C4-2B (cell line): ENCODE results near the gene MOB3B.

Experiments used
- CTCF ChIP-seq: fragments of 450-650 bp; conservative IDR thresholded peaks from 2 replicates; pipeline ENCODE4 v1.5.1; 2017; ENCODE audit warnings: mild to moderate bottlenecking
- ZFX ChIP-seq: fragments of 450-650 bp; IDR thresholded peaks from 2 replicates; pipeline ENCODE4 v1.6.1; 2017

GRCh38 chr9:27404661-27405060 is 125.0 kb downstream of the MOB3B start:
- TF ChIP-seq CTCF (no peak), ZFX (no peak)
